H9 (cell line): Measurements from ENCODE around the gene EVL. TPM values are rescaled to one million over a fixed set of nuclear protein-coding genes. Genes with fewer than 3 reads are reported as not detected.

Experiments
- DNase-seq: peaks from one replicate; pipeline ENCODE4 v3.0.0-alpha.2; 2017
- H2AFZ ChIP-seq: one replicate; pipeline ENCODE4 v1.6.1; 2013; ENCODE audit warnings: mild to moderate bottlenecking, low read length, control low read depth, moderate library complexity
- H2AK5ac ChIP-seq: 2 replicates; pipeline ENCODE4 v1.6.1; 2013; ENCODE audit warnings: low read length, control low read depth, mixed read lengths; ENCODE audit not compliant: insufficient read length
- H2BK120ac ChIP-seq: one replicate; pipeline ENCODE4 v1.6.1; 2013; ENCODE audit warnings: low read depth, mild to moderate bottlenecking, low read length, control low read depth, inconsistent platforms; ENCODE audit not compliant: poor library complexity, severe bottlenecking
- H2BK12ac ChIP-seq: 2 replicates; pipeline ENCODE4 v1.6.1; 2013; ENCODE audit warnings: low read length, control low read depth, mixed read lengths, low read depth; ENCODE audit not compliant: insufficient read length
- H2BK15ac ChIP-seq: 2 replicates; pipeline ENCODE4 v1.6.1; 2013; ENCODE audit warnings: low read depth, low read length, control low read depth
- H2BK20ac ChIP-seq: one replicate; pipeline ENCODE4 v1.6.1; 2013; ENCODE audit warnings: low read depth, mild to moderate bottlenecking, low read length, control low read depth, inconsistent platforms; ENCODE audit not compliant: poor library complexity, severe bottlenecking
- H2BK5ac ChIP-seq: 2 replicates; pipeline ENCODE4 v1.6.1; 2013; ENCODE audit warnings: low read length, control low read depth, mixed read lengths; ENCODE audit not compliant: insufficient read length
- H3K14ac ChIP-seq: 2 replicates; pipeline ENCODE4 v1.6.1; 2013; ENCODE audit warnings: low read length, control low read depth; ENCODE audit not compliant: insufficient read depth
- H3K18ac ChIP-seq: 2 replicates; pipeline ENCODE4 v1.6.1; 2013; ENCODE audit warnings: low read depth, mild to moderate bottlenecking, mixed read lengths, low read length, control low read depth; ENCODE audit not compliant: insufficient read length
- H3K23ac ChIP-seq: 2 replicates; pipeline ENCODE4 v1.6.1; 2013; ENCODE audit warnings: low read length, control low read depth, mixed read lengths, low read depth; ENCODE audit not compliant: insufficient read length
- H3K23me2 ChIP-seq: 2 replicates; pipeline ENCODE4 v1.6.1; 2013; ENCODE audit warnings: low read depth, mild to moderate bottlenecking, mixed read lengths, low read length, control low read depth; ENCODE audit not compliant: insufficient read length, poor library complexity, severe bottlenecking
- H3K27ac ChIP-seq: 2 replicates; pipeline ENCODE4 v1.5.1; 2013; ENCODE audit warnings: low read length, control low read depth, mixed read lengths, low read depth; ENCODE audit not compliant: insufficient read length
- H3K27me3 ChIP-seq: 2 replicates; pipeline ENCODE4 v1.6.1; 2013; ENCODE audit warnings: low read length, control low read depth, inconsistent platforms; ENCODE audit not compliant: insufficient read depth
- H3K4ac ChIP-seq: 2 replicates; pipeline ENCODE4 v1.6.1; 2013; ENCODE audit warnings: low read depth, mild to moderate bottlenecking, control low read depth, inconsistent platforms, low read length, moderate library complexity
- H3K4me1 ChIP-seq: 2 replicates; pipeline ENCODE4 v1.6.1; 2013; ENCODE audit warnings: low read length, control low read depth, inconsistent platforms; ENCODE audit not compliant: insufficient read depth
- H3K4me2 ChIP-seq: 2 replicates; pipeline ENCODE4 v1.6.1; 2013; ENCODE audit warnings: low read length, control low read depth, mixed read lengths; ENCODE audit not compliant: insufficient read length, insufficient read depth
- H3K56ac ChIP-seq: 2 replicates; pipeline ENCODE4 v1.6.1; 2013; ENCODE audit warnings: low read depth, mild to moderate bottlenecking, mixed read lengths, low read length, control low read depth; ENCODE audit not compliant: insufficient read length
- H3K79me1 ChIP-seq: 2 replicates; pipeline ENCODE4 v1.6.1; 2013; ENCODE audit warnings: low read depth, mild to moderate bottlenecking, moderate library complexity, low read length, control low read depth, inconsistent platforms; ENCODE audit not compliant: insufficient read depth, poor library complexity, severe bottlenecking
- H3K79me2 ChIP-seq: 2 replicates; pipeline ENCODE4 v1.6.1; 2013; ENCODE audit warnings: low read length, control low read depth, inconsistent platforms; ENCODE audit not compliant: insufficient read depth
- H3K9ac ChIP-seq: 2 replicates; pipeline ENCODE4 v1.6.1; 2013; ENCODE audit warnings: low read length, control low read depth, mixed read lengths; ENCODE audit not compliant: insufficient read length; ENCODE audit errors: extremely low read depth
- H3K9me3 ChIP-seq: one replicate; pipeline ENCODE4 v1.6.1; 2013; ENCODE audit warnings: low read depth, low read length, inconsistent platforms; ENCODE audit not compliant: control insufficient read depth
- H3T11ph ChIP-seq: one replicate; pipeline ENCODE4 v1.6.1; 2013; ENCODE audit warnings: mild to moderate bottlenecking, low read length, control low read depth, inconsistent platforms
- H4K20me1 ChIP-seq: one replicate; pipeline ENCODE4 v1.6.1; 2013; ENCODE audit not compliant: control insufficient read depth, insufficient read length, insufficient read depth
- H4K5ac ChIP-seq: 2 replicates; pipeline ENCODE4 v1.6.1; 2013; ENCODE audit warnings: low read depth, mild to moderate bottlenecking, mixed read lengths, low read length, control low read depth; ENCODE audit not compliant: insufficient read length
- H4K8ac ChIP-seq: replicated peaks from 2 replicates; pipeline ENCODE4 v1.6.1; 2013; ENCODE audit warnings: low read length, control low read depth, mixed read lengths, low read depth; ENCODE audit not compliant: insufficient read length
- H4K91ac ChIP-seq: 2 replicates; pipeline ENCODE4 v1.6.1; 2013; ENCODE audit warnings: low read depth, mild to moderate bottlenecking, moderate library complexity, mixed read lengths, low read length, control low read depth; ENCODE audit not compliant: insufficient read length
- H3K27ac Mint-ChIP-seq, 3 experiments: 2 replicates in 2 of 3; 3 replicates in 1 of 3; pipeline ENCODE4 v1.8.0; 2020 to 2021; ENCODE audit warnings: mixed read lengths in 3 of 3, mild to moderate bottlenecking in 1 of 3, moderate library complexity in 1 of 3
- H3K27me3 Mint-ChIP-seq: 2 replicates; pipeline ENCODE4 v1.8.0; 2021; ENCODE audit warnings: low read depth, mild to moderate bottlenecking, moderate library complexity, mixed read lengths
- H3K36me3 Mint-ChIP-seq, 3 experiments: 2 replicates in 2 of 3; 3 replicates in 1 of 3; pipeline ENCODE4 v1.8.0; 2020 to 2021; ENCODE audit warnings: low read depth in 3 of 3, mixed read lengths in 3 of 3; ENCODE audit not compliant: insufficient read depth in 1 of 3
- H3K4me1 Mint-ChIP-seq, 2 experiments: 2 replicates each; pipeline ENCODE4 v1.8.0; 2020; ENCODE audit warnings: mixed read lengths in 2 of 2
- H3K4me3 Mint-ChIP-seq, 2 experiments: 2 replicates in 1 of 2; 3 replicates in 1 of 2; pipeline ENCODE4 v1.8.0; 2020 to 2021; ENCODE audit warnings: mild to moderate bottlenecking in 2 of 2, mixed read lengths in 2 of 2, moderate library complexity in 1 of 2
- H3K9me3 Mint-ChIP-seq, 2 experiments: 2 replicates in 1 of 2; 3 replicates in 1 of 2; pipeline ENCODE4 v1.8.0; 2020; ENCODE audit warnings: mild to moderate bottlenecking in 2 of 2, mixed read lengths in 2 of 2, moderate library complexity in 1 of 2
- CTCF ChIP-seq: fragments of 200-600 bp; sonication (generic); conservative IDR thresholded peaks from 3 replicates; pipeline ENCODE4 v1.8.0; 2021; ENCODE audit warnings: antibody characterized with exemption, mild to moderate bottlenecking
- WGBS: extraction: QIAGEN DNeasy Blood & Tissue Kit; methylation state at CpG from one replicate; pipeline ENCODE4 v1.1.7; 2013; ENCODE audit warnings: missing lambda C conversion rate, low lambda C conversion rate, mixed read lengths; ENCODE audit not compliant: insufficient read length; ENCODE audit errors: extremely low coverage; 5-methylcytosine and 5-hydroxymethylcytosine counted together
- total RNA-seq: library from RNA; stranded (reverse); gene quantifications from 2 replicates; pipeline ENCODE4 v1.2.1, GENCODE V29; 2021

EVL gene
- total RNA-seq, 1 experiment from 2014 or later = 53.2 TPM

DNA sequence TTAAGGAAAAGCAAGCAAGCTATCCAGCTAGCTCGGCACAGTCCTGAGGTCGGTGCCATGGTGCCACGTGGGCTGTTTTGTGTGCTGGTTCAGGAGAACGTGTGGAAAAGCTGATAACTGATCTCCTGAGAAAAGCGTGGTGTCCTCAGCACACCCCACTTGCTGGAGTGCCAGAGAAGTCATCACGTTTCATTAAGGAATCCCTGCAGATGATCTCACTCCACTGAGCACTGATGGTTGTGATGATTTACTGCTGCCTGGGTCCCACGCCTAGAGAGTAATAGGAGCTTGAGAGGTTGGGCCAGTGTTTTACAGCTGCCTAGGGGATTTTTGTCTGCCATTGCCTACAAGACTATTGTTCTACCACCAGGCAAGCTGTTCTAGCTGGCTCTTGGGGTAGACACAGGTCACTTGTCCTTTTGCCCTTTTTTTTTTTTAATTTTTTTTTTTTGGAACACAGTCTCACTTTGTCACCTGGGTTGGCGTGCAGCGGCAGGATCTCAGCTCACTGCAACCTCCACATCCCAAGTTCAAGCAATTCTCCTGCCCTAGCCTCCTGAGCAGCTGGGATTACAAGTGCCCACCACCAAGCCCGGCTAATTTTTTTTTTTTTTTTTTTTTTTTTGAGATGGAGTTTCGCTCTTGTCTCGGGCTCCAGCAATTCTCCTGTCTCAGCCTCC is 42.3 kb upstream of the EVL start:
- Mint-ChIP-seq H3K27ac (no peak overlapping the region), H3K4me1 (peaks cover 16 to 30% of the 10 kb centered on the region in 2 experiments), H3K4me3 (no peak overlapping the region)

More for the DNA sequence above, 42.3 kb upstream of the EVL start:
- Histone ChIP-seq H3K14ac (no peak overlapping the region), H3T11ph (no peak overlapping the region), H3K27me3 (no peaks in the 10 kb centered on the region), H3K56ac (no peak overlapping the region), H2BK5ac (no peak overlapping the region), H3K23me2 (no peaks in the 10 kb centered on the region), H3K79me1 (no peaks in the 10 kb centered on the region), H3K79me2 (no peaks in the 10 kb centered on the region; the same call in 1 of the 2 replicates), H2BK20ac (no peak overlapping the region), H3K18ac (no peak overlapping the region), H3K4me1 (no peaks in the 10 kb centered on the region), H3K27ac (no peak overlapping the region), H3K4me2 (no peak overlapping the region), H2BK15ac (no peak overlapping the region), H2BK120ac (no peak overlapping the region), H3K4ac (no peak overlapping the region), H3K9ac (no peak overlapping the region), H3K23ac (no peak overlapping the region), H4K20me1 (no peaks in the 10 kb centered on the region), H2BK12ac (no peak overlapping the region), H4K5ac (no peak overlapping the region), H2AFZ (no peak overlapping the region), H3K9me3 (no peaks in the 10 kb centered on the region), H4K8ac (no peak overlapping the region), H2AK5ac (no peak overlapping the region), H4K91ac (no peak overlapping the region)
- no peaks in the 10 kb centered on the region for H3K9me3 Mint-ChIP-seq
- TF ChIP-seq CTCF = no peak
- H3K27me3 Mint-ChIP-seq = peaks cover 18% of the 10 kb centered on the region
- WGBS = no CpG with 5 or more reads among the region's 12 CpGs
- no peak for DNase-seq
- no peaks in the 10 kb centered on the region for H3K36me3 Mint-ChIP-seq
